ENCODE measurements around the gene DUSP7.
A peak's percentile ranks its signal among the peaks of the same experiment; 100 is the strongest.

Gene DUSP7

DNA sequence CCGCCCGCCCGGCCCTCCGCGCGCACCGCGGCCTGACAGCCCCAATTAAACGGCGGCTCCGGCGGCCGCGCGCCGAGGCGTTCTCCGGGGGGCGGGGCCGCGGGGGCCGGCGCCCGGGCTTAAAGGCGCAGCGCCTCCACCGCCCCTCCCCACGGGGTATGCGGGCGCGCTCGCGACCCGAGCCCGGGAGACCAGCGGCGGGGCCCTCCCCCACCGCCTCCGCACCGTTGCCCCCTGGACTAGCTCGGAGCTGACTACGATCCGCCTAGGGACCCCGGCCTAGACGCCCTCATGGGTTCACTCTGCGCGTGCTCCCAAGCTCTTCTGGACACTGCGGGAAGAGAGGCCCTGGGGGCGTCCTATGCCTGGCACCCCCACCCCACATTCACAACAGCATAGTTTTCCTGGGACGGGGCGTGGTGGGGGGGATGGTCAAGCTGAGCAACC, at the start of gene DUSP7:
DUSP7 (minus strand) TSS at position 51 of the 447 bp plus-strand sequence. CDS start 205 bp downstream, outside the sequence.
- H3K4me3 ChIP-seq (replicated peaks in 1 of 2; ENCODE audit: low read depth in 2 of 2, low read length in 2 of 2): peak within 1 kb of the TSS; percentile 67 to 82
- peak; percentile 61 to 69 for DNase-seq (ENCODE audit: low read depth in 2 of 2)
- TF ChIP-seq, protein P1, sequence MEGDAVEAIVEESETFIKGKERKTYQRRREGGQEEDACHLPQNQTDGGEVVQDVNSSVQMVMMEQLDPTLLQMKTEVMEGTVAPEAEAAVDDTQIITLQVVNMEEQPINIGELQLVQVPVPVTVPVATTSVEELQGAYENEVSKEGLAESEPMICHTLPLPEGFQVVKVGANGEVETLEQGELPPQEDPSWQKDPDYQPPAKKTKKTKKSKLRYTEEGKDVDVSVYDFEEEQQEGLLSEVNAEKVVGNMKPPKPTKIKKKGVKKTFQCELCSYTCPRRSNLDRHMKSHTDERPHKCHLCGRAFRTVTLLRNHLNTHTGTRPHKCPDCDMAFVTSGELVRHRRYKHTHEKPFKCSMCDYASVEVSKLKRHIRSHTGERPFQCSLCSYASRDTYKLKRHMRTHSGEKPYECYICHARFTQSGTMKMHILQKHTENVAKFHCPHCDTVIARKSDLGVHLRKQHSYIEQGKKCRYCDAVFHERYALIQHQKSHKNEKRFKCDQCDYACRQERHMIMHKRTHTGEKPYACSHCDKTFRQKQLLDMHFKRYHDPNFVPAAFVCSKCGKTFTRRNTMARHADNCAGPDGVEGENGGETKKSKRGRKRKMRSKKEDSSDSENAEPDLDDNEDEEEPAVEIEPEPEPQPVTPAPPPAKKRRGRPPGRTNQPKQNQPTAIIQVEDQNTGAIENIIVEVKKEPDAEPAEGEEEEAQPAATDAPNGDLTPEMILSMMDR (IDR thresholded peaks at IDR 0.05; ENCODE audit: low read depth, low read length): no peak

- no peak for DNase-seq (ENCODE audit: low read depth in 2 of 2)
- no peak overlapping the region for H3K4me3 ChIP-seq (replicated peaks in 1 of 2; ENCODE audit: low read depth in 2 of 2, low read length in 2 of 2)
- TF ChIP-seq, protein P1 (IDR thresholded peaks at IDR 0.05; ENCODE audit: low read depth, low read length): no peak
Measured at GRCh38 chr3:52104684-52105640, 48.6 kb upstream of the DUSP7 start.

DNA sequence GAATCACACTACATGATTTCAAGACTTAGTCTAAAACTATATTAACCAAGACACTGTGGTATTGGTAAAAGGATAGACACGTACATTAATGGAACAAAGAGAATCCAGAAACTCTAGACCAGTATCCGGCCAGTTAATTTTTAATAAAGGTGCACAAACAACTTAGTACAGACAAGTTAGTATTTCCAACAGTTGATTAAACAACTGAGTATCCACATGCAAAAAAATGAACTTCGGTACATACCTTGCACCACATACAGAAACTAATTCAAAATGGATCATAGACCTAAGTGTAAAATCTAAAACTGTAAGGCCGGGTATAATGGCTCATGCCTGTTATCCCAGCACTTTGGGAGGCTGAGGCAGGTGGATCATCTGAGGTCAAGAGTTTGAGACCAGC, 46.6 kb upstream of the DUSP7 start:
- no peak overlapping the region for H3K4me3 ChIP-seq (replicated peaks in 1 of 2; ENCODE audit: low read depth in 2 of 2, low read length in 2 of 2)
- no peak for DNase-seq (ENCODE audit: low read depth in 2 of 2)
- TF ChIP-seq, protein P1 (IDR thresholded peaks at IDR 0.05; ENCODE audit: low read depth, low read length): no peak

DNA sequence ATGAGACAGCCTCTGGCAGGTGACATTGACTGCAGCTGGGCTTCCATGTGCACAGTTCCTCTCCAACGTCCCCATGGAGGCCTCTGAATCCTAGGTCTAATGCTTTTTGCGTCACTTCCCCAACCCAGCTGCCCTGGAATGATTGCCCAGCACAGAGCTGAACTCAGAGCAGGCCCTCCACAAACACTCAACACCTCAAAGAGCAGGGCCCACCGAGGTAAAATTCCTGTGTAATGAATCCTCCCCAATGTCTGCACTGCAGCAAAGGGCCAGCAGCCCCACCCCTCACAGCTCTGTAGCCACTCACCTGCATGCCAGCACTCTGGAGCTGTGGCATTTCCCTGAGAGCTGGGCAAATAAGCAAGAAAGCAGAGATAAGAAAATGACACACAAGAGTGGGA, 42.6 kb upstream of the DUSP7 start:
- H3K4me3 ChIP-seq (replicated peaks in 1 of 2; ENCODE audit: low read depth in 2 of 2, low read length in 2 of 2): no peak overlapping the region
- DNase-seq (ENCODE audit: low read depth in 2 of 2): no peak
- TF ChIP-seq, protein P1 (IDR thresholded peaks at IDR 0.05; ENCODE audit: low read depth, low read length): no peak

DNA sequence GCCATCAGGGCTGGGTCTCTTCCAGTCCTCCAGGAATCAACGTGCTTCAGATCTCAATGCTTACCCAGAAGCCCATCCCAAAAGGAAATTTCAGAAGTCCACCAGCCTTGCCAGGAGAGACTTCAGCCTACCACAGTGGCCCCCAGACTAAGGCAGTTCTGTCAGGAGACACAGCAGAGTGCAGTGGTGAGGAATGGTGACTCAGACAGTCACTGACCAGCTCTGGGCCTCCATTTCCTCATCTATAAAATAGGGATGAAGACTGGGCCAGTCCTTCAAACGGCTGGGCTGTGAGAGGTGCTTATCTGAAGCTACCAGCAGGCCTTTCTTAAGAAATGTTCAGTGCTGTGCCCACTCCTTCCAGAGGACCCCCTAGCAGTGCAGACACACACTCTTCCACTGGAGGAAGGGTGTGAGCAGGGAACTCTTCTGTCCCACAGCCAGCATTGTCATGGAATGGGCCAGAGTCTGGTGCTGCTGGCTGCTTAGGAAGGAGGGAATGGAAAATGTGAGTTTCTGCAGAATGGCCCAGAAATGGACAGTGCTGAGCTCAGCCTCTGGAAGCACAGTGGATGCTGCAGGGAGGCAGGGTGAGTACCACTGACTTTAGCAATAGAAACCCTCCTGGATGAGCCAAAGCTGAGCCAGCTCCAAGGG, 41.6 kb upstream of the DUSP7 start:
- no peak for DNase-seq (ENCODE audit: low read depth in 2 of 2)
- no peak overlapping the region for H3K4me3 ChIP-seq (replicated peaks in 1 of 2; ENCODE audit: low read depth in 2 of 2, low read length in 2 of 2)
- TF ChIP-seq, protein P1 (IDR thresholded peaks at IDR 0.05; ENCODE audit: low read depth, low read length): no peak

GRCh38 chr3:52095990-52096775, 39.8 kb upstream of the DUSP7 start:
- TF ChIP-seq, protein P1 (IDR thresholded peaks at IDR 0.05; ENCODE audit: low read depth, low read length): no peak
- no peak for DNase-seq (ENCODE audit: low read depth in 2 of 2)

More at GRCh38 chr3:52095990-52096775, 39.8 kb upstream of the DUSP7 start:
- H3K4me3 ChIP-seq (replicated peaks in 1 of 2; ENCODE audit: low read depth in 2 of 2, low read length in 2 of 2): no peak overlapping the region
